GM06990 (cell line): ENCODE results near the gene ME1.
A peak's percentile ranks its signal among the peaks of the same experiment; 100 is the strongest.
"Not testable (repeated sequence)": the region's sequence is repeated elsewhere in the genome, so short reads cannot be mapped to it uniquely, and the experiment has no call there.

Experiments used
- DNase-seq: peaks from one replicate; pipeline ENCODE4 v3.0.0-alpha.2; 2011; ENCODE audit not compliant: insufficient read length; ENCODE audit errors: extremely low read depth
- H3K27me3 ChIP-seq: replicated peaks from 2 replicates; pipeline ENCODE4 v1.6.0; 2011; ENCODE audit warnings: low read length; ENCODE audit not compliant: control insufficient read depth, insufficient read depth
- H3K36me3 ChIP-seq: 2 replicates; pipeline ENCODE4 v1.5.1; 2011; ENCODE audit warnings: low read length; ENCODE audit not compliant: control insufficient read depth, insufficient read depth
- H3K4me3 ChIP-seq: replicated peaks from 2 replicates; pipeline ENCODE4 v1.5.1; 2011; ENCODE audit warnings: low read depth, mild to moderate bottlenecking, control low read depth, low read length
- CTCF ChIP-seq: IDR thresholded peaks from 2 replicates; pipeline ENCODE4 v1.5.1; 2011; ENCODE audit warnings: low read length, control low read depth, mild to moderate bottlenecking, inconsistent platforms; ENCODE audit not compliant: insufficient read depth, poor library complexity, severe bottlenecking

The ME1 gene

DNA sequence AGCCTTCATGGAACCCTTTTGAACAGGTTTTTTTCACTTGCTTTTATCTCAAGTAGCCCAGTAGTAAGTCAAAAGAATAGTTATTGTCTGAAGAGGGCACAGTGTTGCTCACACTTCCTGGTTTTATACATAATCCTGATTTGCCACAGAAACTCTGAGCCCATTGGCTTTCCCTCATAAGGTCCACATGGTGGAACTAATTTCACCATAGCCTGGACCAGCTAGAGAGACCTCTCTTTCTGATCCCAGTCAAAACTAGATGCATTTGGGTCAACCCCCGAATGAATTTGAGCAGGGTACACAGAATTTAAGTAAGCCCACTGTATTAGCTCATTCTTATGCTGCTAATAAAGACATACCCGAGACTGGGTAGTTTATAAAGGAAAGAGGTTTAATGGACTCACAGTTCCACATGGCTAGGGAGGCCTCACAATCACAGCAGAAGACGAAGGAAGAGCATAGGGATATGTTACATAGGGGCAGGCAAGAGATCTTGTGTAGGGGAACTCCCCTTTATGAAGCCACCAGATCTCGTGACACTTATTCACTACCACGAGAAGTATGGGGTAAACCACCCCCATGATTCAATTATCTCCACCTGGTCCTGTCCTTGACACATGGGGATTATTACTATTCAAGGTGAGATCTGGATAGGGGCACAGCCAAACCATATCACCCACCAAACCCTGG is 231.5 kb downstream of the ME1 start:
- Histone ChIP-seq H3K4me3 (no peak overlapping the region), H3K36me3 (no peaks in the 10 kb centered on the region; the same call in 1 of the 2 replicates), H3K27me3 (no peaks in the 10 kb centered on the region)
- no peak for DNase-seq
- no peak for TF ChIP-seq CTCF

- no peak overlapping the region for H3K4me3 ChIP-seq
- no peaks in the 10 kb centered on the region; the same call in 1 of the 2 replicates for H3K36me3 ChIP-seq
- no peak for DNase-seq
- H3K27me3 ChIP-seq: no peaks in the 10 kb centered on the region
- no peak for TF ChIP-seq CTCF
Observed at GRCh38 chr6:83198486-83199172, 232.2 kb downstream of the ME1 start.

DNA sequence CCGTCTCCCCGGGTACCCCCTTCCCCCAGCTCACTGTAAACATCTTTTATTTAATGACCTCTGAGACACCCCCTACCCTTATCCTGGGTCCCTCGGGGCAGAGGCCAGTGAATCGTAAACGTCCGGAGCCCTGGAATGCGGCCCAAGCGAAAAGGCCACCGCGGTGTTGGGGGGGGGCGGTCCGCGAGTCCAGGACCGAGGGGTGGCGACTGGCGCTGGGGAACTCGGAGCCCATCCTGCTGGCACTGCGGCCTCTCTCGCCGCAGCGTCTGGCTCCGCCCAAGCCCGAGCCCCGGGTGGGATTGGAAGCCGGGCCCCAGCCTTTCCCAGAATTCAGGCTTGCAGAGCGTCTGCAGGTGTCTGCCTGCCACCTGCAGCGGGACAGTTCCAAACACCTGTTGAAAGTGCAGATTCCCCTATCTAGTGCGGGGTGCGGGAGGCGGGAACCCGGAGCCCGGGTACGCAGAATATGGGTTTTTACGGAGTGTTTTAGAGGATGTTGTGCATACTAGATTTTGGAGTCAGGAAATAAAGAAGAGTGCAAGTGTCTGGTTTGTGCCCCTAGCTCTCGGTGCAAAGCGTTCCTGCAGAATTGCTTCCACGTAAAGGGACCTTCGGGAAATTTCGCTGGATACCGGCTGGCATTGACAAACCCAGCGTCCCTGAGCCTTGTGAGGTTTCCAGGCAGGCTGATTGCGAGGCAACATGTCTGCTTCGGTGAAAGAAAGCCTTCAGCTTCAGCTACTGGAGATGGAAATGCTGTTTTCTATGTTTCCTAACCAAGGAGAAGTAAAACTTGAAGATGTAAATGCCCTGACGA is 236.9 kb downstream of the ME1 start:
- H3K4me3 ChIP-seq: peak overlapping the region; percentile 93
- H3K36me3 ChIP-seq: peaks cover 3% of the 10 kb centered on the region; the same call in 1 of the 2 replicates
- TF ChIP-seq CTCF: no peak
- DNase-seq: peak; percentile 30
- H3K27me3 ChIP-seq: no peaks in the 10 kb centered on the region

- DNase-seq: peak; percentile 93
- Histone ChIP-seq H3K4me3 (peak within 1 kb of the TSS; percentile 93), H3K27me3 (no peaks in the 10 kb centered on the region), H3K36me3 (peaks cover 6% of the 10 kb centered on the region)
- no peak for TF ChIP-seq CTCF
Observed at GRCh38 chr6:83192871-83193746, 237.7 kb downstream of the ME1 start, which contains the start of the genes PGM3 and RWDD2A. Gene PGM3, minus strand, starts transcription at chr6:83193265. Its CDS starts 2,253 bp downstream, at chr6:83191012. Gene RWDD2A, plus strand, starts transcription at chr6:83193357. Its CDS starts 1,095 bp downstream, at chr6:83194452.

GRCh38 chr6:83192456-83192855 is 238.4 kb downstream of the ME1 start:
- no peak for DNase-seq
- Histone ChIP-seq H3K27me3 (no peaks in the 10 kb centered on the region), H3K4me3 (peak overlapping the region; percentile 93), H3K36me3 (peaks cover 6% of the 10 kb centered on the region)
- TF ChIP-seq CTCF: no peak

DNA sequence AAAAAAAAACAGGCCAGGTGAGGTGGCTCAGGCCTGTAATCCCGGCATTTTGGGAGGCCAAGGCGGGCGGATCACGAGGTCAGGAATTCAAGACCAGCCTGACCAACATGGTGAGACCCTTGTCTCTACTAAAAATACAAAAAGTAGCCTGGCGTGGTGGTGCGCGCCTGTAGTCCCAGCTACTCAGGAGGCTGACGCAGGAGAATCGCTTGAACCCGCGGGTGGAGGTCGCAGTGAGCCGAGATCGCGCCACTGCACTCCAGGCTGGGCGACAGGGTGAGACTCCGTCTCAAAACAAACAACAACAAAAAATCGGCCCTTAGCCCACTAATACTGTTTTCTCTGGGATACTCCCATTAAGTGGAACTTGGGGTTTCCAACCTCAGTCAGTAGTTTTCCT is 238.9 kb downstream of the ME1 start:
- H3K36me3 ChIP-seq, DNase-seq, H3K27me3 ChIP-seq: not testable (repeated sequence)
- H3K4me3 ChIP-seq: peak overlapping the region; percentile 93
